Adipose tissue (tissue), 3 donors: Measurements from ENCODE around the gene RAB39A. TPM values are rescaled to one million over a fixed set of nuclear protein-coding genes. Genes with fewer than 3 reads are reported as not detected.
"Not testable (repeated sequence)": the region's sequence is repeated elsewhere in the genome, so short reads cannot be mapped to it uniquely, and the experiment has no call there.

Source experiments
- H3K27ac ChIP-seq: one replicate; pipeline ENCODE4 v1.5.1; 2013; ENCODE audit warnings: low read depth, low read length
- WGBS, 3 donors: extraction: QIAGEN DNeasy Blood & Tissue Kit; methylation state at CpG; one replicate each; pipeline ENCODE4 v1.1.7; 2013; 5-methylcytosine and 5-hydroxymethylcytosine counted together
- polyA plus RNA-seq, 3 donors: library from polyadenylated mRNA; stranded (reverse); fragments of 200-250 nt; gene quantifications; one replicate each; pipeline ENCODE4 v1.2.3, GENCODE V29; 2013
- donor health status: healthy with polysubstance abuse.
- donor health status: Bipolar disorder and iron deficiency.
- donor health status: healthy.

Gene RAB39A
- polyA plus RNA-seq: under 1 TPM; 0.13 to 0.48 (median 0.45) TPM

GRCh38 chr11:107928046-107928766, at the start of gene RAB39A:
TSS of gene RAB39A (plus strand) at chr11:107928448. CDS start at chr11:107928569, 121 bp downstream.
- 0 to 3% (median 2%) methylated on average over 50 to 61 of the region's 61 CpGs for WGBS, 3 donors
- no peak within 1 kb of the TSS for H3K27ac ChIP-seq

GRCh38 chr11:107881471-107881870, 46.8 kb upstream of the RAB39A start:
- 85 to 96% (median 91%) methylated on average over 9 of the region's 9 CpGs for WGBS, 3 donors
- not testable (repeated sequence) for H3K27ac ChIP-seq

GRCh38 chr11:107882095-107882820, 46.0 kb upstream of the RAB39A start:
- WGBS, 3 donors: 96 to 98% (median 97%) methylated on average over 3 of the region's 3 CpGs
- no peak overlapping the region for H3K27ac ChIP-seq

- 33 to 44% (median 38%) methylated on average over 1 of the region's 1 CpG for WGBS, 3 donors
- H3K27ac ChIP-seq: no peak overlapping the region
Observed at GRCh38 chr11:107898270-107898669, 30.0 kb upstream of the RAB39A start.

- WGBS, 3 donors: 59 to 76% (median 69%) methylated on average over 23 of the region's 23 CpGs
Observed at GRCh38 chr11:107908211-107908610, 20.0 kb upstream of the RAB39A start.

GRCh38 chr11:107912415-107912814, 15.8 kb upstream of the RAB39A start:
- WGBS, 3 donors: 90 to 95% (median 94%) methylated on average over 9 to 34 of the region's 38 CpGs
- not testable (repeated sequence) for H3K27ac ChIP-seq

More at GRCh38 chr11:107908211-107908610, 20.0 kb upstream of the RAB39A start:
- H3K27ac ChIP-seq: no peak overlapping the region

- 84 to 91% (median 85%) methylated on average over 5 of the region's 5 CpGs for WGBS, 3 donors
- no peak overlapping the region for H3K27ac ChIP-seq
Observed at GRCh38 chr11:107915229-107915628, 13.0 kb upstream of the RAB39A start.

- 34 to 43% (median 37%) methylated on average over 13 of the region's 13 CpGs for WGBS, 3 donors
Observed at GRCh38 chr11:107916671-107917241, 11.5 kb upstream of the RAB39A start.

GRCh38 chr11:107921997-107922396, 6.3 kb upstream of the RAB39A start:
- WGBS, 3 donors: 58 to 84% (median 71%) methylated on average over 1 of the region's 1 CpG
- H3K27ac ChIP-seq: no peak overlapping the region

More at GRCh38 chr11:107916671-107917241, 11.5 kb upstream of the RAB39A start:
- no peak overlapping the region for H3K27ac ChIP-seq

GRCh38 chr11:107923519-107923918, 4.7 kb upstream of the RAB39A start:
- 23 to 28% (median 24%) methylated on average over 1 of the region's 1 CpG for whole genome bisulfite sequencing, 3 donors

GRCh38 chr11:107924306-107924705, 3.9 kb upstream of the RAB39A start:
- 78 to 91% (median 81%) methylated on average over 2 of the region's 2 CpGs for WGBS, 3 donors
- H3K27ac ChIP-seq: no peak overlapping the region

More at GRCh38 chr11:107923519-107923918, 4.7 kb upstream of the RAB39A start:
- not testable (repeated sequence) for H3K27ac ChIP-seq

GRCh38 chr11:107927559-107927958, 689 bp upstream of the RAB39A start:
- H3K27ac ChIP-seq: no peak overlapping the region
- 81 to 87% (median 85%) methylated on average over 5 of the region's 5 CpGs for WGBS, 3 donors

GRCh38 chr11:107928767-107929507, 689 bp downstream of the RAB39A start:
- WGBS, 3 donors: 1 to 3% (median 1%) methylated on average over 38 to 41 of the region's 41 CpGs
- no peak overlapping the region for H3K27ac ChIP-seq

GRCh38 chr11:107929611-107930200, 1.5 kb downstream of the RAB39A start:
- H3K27ac ChIP-seq: no peak overlapping the region

GRCh38 chr11:107931206-107931605, 3.0 kb downstream of the RAB39A start:
- no peak overlapping the region for H3K27ac ChIP-seq
- 77 to 91% (median 86%) methylated on average over 7 of the region's 7 CpGs for WGBS, 3 donors

More at GRCh38 chr11:107929611-107930200, 1.5 kb downstream of the RAB39A start:
- WGBS, 3 donors: 44 to 45% (median 44%) methylated on average over 10 of the region's 10 CpGs

- no peak overlapping the region for H3K27ac ChIP-seq
- WGBS, 3 donors: 63 to 78% (median 76%) methylated on average over 4 of the region's 4 CpGs
Observed at GRCh38 chr11:107947904-107948303, 19.7 kb downstream of the RAB39A start.

GRCh38 chr11:107948328-107948727, 20.1 kb downstream of the RAB39A start:
- H3K27ac ChIP-seq: not testable (repeated sequence)
- 80 to 90% (median 85%) methylated on average over 12 of the region's 12 CpGs for WGBS, 3 donors

GRCh38 chr11:107951155-107951554, 22.9 kb downstream of the RAB39A start:
- H3K27ac ChIP-seq: no peak overlapping the region
